Measurements from ENCODE around the gene CTDSP1. TPM values are rescaled to one million over a fixed set of nuclear protein-coding genes. Genes with fewer than 3 reads are reported as not detected.

The CTDSP1 gene
- total and polyA plus RNA-seq, 7 donors = 75.1 to 120 (median 82.6) TPM

DNA sequence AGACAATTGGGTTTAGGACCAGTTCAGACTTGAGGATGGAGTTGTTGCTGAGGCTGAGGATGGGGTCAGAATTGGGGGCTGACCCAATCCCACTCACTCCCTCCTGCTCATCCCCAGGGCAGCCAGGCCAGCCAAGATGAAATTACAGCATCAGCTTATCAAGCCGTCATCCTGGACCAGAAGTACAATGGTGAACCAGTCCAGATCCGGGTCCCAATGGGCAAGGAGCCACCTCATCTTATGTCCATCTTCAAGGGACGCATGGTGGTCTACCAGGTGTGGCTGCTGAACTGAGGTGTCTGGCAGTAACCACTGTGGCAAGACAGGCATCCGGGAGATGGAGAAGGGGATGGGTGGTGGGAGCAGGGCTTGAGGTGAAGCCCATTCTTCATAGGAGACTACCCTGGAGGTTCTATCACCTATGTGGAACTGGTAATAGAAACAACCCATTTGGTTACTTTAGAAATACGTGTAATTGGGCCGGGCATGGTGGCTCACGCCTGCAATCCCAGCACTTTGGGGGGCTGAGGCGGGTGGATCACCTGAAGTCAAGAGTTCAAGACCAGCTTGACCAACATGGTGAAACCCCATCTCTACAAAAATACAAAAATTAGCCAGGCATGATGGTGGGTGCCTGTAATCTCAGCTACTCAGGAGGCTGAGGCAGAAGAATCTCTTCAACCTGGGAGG lies 33.2 kb downstream of the CTDSP1 start:
- H3K27ac ChIP-seq = no peak overlapping the region
- no peaks in the 10 kb centered on the region for H3K9me3 ChIP-seq
- TF ChIP-seq EP300 (IDR thresholded peaks at IDR 0.05) = no peak
- no peaks in the 10 kb centered on the region for H3K27me3 ChIP-seq
- no peaks in the 10 kb centered on the region for H3K4me1 ChIP-seq
- no peaks in the 10 kb centered on the region for H3K36me3 ChIP-seq
- peak; percentile 47 for DNase-seq
- WGBS, 2 donors = 93 to 96% methylated on average over 8 of the region's 8 CpGs
- intact Hi-C loops (cut with DNase I) = no loop called here
- H3K4me3 ChIP-seq = no peak overlapping the region

DNA sequence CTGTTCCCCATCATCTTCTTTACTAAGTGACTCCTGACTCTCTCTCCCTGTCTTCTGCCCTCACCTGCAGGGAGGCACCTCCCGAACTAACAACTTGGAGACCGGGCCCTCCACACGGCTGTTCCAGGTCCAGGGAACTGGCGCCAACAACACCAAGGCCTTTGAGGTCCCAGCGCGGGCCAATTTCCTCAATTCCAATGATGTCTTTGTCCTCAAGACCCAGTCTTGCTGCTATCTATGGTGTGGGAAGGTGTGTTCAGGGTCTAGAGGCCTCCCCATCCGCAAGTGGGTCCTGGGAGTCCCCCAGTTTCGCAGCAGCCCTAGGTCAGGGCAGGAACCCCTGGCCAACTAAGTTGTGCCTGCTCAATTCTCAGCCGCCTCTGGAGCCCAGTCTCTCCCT lies 34.8 kb downstream of the CTDSP1 start:
- H3K27me3 ChIP-seq = no peaks in the 10 kb centered on the region
- H3K4me1 ChIP-seq = no peaks in the 10 kb centered on the region
- DNase-seq = peak; percentile 10
- H3K4me3 ChIP-seq = no peak overlapping the region
- TF ChIP-seq EP300 (IDR thresholded peaks at IDR 0.05) (no peak), POLR2AphosphoS5 (IDR thresholded peaks at IDR 0.05) (no peak), POLR2A (IDR thresholded peaks at IDR 0.05) (no peak)
- TF ChIP-seq, protein P1, sequence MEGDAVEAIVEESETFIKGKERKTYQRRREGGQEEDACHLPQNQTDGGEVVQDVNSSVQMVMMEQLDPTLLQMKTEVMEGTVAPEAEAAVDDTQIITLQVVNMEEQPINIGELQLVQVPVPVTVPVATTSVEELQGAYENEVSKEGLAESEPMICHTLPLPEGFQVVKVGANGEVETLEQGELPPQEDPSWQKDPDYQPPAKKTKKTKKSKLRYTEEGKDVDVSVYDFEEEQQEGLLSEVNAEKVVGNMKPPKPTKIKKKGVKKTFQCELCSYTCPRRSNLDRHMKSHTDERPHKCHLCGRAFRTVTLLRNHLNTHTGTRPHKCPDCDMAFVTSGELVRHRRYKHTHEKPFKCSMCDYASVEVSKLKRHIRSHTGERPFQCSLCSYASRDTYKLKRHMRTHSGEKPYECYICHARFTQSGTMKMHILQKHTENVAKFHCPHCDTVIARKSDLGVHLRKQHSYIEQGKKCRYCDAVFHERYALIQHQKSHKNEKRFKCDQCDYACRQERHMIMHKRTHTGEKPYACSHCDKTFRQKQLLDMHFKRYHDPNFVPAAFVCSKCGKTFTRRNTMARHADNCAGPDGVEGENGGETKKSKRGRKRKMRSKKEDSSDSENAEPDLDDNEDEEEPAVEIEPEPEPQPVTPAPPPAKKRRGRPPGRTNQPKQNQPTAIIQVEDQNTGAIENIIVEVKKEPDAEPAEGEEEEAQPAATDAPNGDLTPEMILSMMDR (IDR thresholded peaks at IDR 0.05) = no peak
- H3K27ac ChIP-seq = no peak overlapping the region
- intact Hi-C loops (cut with DNase I) = no loop called here
- WGBS, 2 donors = 88 to 95% methylated on average over 9 of the region's 9 CpGs
- H3K9me3 ChIP-seq = no peaks in the 10 kb centered on the region
- no peaks in the 10 kb centered on the region for H3K36me3 ChIP-seq

DNA sequence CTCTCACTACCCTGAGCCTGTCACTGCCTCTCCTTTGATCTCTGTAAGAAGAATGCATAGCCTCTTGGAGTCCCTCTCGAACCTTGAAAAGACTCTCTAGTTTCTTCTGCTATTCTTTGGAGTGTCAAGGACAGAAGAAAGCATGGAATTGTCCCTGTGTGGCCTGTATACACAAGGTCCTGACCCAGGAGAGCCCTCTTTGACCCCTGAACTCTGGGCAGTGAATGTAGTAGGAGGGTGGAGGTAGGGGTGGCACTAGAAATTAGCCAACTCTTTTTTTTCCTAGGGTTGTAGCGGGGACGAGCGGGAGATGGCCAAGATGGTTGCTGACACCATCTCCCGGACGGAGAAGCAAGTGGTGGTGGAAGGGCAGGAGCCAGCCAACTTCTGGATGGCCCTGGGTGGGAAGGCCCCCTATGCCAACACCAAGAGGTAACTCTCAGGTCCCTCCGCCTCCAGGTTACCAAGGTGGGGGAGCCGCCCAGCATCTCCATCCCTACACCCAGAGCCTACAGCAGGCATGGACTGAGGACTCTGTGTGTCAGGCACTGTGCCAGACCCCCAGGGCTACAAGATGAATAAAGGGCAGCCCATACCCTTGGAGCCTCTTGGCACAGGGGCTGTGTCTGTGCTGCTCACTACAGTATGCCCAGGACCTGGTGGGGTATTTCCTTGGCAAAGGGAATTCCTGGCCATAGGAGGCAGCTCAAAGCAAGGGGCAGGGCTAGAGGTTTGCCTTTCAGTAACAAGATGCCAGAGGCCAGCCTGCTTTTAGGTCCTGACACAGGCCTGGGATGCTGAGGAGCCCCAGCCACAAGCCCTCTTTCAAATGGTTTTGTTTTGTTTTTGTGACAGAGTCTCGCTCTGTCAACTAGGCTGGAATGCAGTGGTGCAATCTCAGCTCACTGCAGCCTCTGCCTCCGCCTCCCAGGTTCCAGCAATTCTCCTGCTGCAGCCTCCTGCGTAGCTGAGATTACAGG lies 35.6 kb downstream of the CTDSP1 start:
- no peaks in the 10 kb centered on the region for H3K36me3 ChIP-seq
- 94 to 95% methylated on average over 11 of the region's 11 CpGs for WGBS, 2 donors
- H3K27me3 ChIP-seq = no peaks in the 10 kb centered on the region
- intact Hi-C loops (cut with DNase I) = no loop called here
- H3K4me1 ChIP-seq = no peaks in the 10 kb centered on the region
- peak; percentile 61 for DNase-seq
- no peak overlapping the region for H3K4me3 ChIP-seq
- no peak overlapping the region for H3K27ac ChIP-seq
- no peak for TF ChIP-seq EP300 (IDR thresholded peaks at IDR 0.05)
- no peak for TF ChIP-seq POLR2A (IDR thresholded peaks at IDR 0.05)
- TF ChIP-seq POLR2AphosphoS5 (IDR thresholded peaks at IDR 0.05) = no peak
- TF ChIP-seq, protein P1 (IDR thresholded peaks at IDR 0.05) = no peak
- H3K9me3 ChIP-seq = no peaks in the 10 kb centered on the region

DNA sequence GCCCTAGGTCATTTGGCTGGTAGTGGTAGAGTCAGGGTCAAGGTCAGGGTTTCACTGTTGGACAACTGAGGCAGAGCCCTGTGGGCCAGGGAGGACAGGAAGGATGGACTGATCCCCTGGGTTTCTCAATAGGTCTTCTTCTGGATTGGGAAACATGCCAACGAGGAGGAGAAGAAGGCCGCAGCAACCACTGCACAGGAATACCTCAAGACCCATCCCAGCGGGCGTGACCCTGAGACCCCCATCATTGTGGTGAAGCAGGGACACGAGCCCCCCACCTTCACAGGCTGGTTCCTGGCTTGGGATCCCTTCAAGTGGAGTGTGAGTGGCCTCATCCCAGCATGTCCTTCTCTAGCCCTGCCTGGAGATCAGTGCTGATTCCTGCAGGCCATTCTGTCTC lies 37.3 kb downstream of the CTDSP1 start:
- H3K36me3 ChIP-seq = no peaks in the 10 kb centered on the region
- peak; percentile 41 for DNase-seq
- no peak for TF ChIP-seq EP300 (IDR thresholded peaks at IDR 0.05)
- TF ChIP-seq, protein P1 (IDR thresholded peaks at IDR 0.05) = no peak
- no peak for TF ChIP-seq POLR2A (IDR thresholded peaks at IDR 0.05)
- no peak for TF ChIP-seq POLR2AphosphoS5 (IDR thresholded peaks at IDR 0.05)
- H3K4me1 ChIP-seq = no peaks in the 10 kb centered on the region
- no peak overlapping the region for H3K27ac ChIP-seq
- 91% methylated on average over 5 of the region's 5 CpGs for WGBS, 2 donors
- intact Hi-C loops (cut with DNase I) = no loop called here
- H3K4me3 ChIP-seq = no peak overlapping the region
- H3K27me3 ChIP-seq = no peaks in the 10 kb centered on the region
- H3K9me3 ChIP-seq = no peaks in the 10 kb centered on the region

DNA sequence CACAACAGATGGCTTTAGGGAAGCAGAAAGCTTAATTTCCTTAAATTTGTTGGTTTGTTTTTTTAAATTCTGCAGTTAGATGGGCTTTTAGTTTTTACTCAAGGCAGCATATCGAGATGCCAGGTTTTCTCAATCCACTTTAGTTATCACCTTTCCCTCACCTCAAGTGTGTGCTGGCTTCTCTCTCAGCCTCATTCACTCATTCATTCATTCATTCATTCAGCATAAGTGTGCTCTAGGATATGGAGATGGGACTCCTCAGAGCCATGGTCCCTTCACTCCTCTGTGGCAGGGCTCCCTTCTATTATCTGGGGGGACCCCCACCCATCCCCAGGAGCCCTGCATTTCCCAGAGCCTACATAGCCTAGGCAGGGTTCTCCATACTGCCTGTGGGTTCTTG lies 38.3 kb downstream of the CTDSP1 start:
- TF ChIP-seq EP300 (IDR thresholded peaks at IDR 0.05) = no peak
- Histone ChIP-seq H3K9me3 (no peaks in the 10 kb centered on the region), H3K36me3 (no peaks in the 10 kb centered on the region), H3K4me1 (no peaks in the 10 kb centered on the region), H3K27ac (no peak overlapping the region), H3K27me3 (no peaks in the 10 kb centered on the region), H3K4me3 (no peak overlapping the region)
- WGBS, 2 donors = 85 to 98% methylated on average over 1 of the region's 1 CpG
- intact Hi-C loops (cut with DNase I) = no loop called here
- DNase-seq = no peak
